GM18511 (cell line): ENCODE results near the gene FRMD1.

Source experiments
- ATAC-seq: cut with Tn5 transposase; IDR thresholded peaks from one replicate; pipeline ENCODE4 v1.9.1; 2021; ENCODE audit warnings: mild to moderate bottlenecking, moderate library complexity; ENCODE audit not compliant: unreplicated experiment

The FRMD1 gene

DNA sequence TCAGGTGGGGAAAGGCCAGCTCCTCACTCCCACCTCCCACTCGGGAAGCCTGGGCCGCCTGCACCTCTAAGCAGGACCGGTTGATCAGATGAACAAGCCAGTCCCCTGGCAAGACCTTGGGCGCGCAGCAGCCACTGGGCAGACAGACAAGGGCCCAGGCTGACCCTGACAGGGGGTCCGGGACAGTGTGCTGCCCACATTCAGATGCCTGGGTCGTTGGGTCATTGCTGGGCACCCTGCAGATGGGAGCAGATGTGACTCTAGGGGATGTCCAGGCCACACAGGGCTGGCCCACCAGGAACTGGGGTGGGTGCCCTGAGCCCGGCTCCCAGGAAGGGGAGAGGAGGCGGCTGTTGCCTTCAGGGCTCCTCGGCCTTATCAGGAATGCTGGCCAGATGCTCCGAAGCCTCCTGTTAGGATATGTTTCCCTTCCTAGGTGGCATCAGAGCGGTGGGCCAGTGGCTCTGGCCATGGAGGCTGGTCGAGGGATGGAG lies 17.3 kb upstream of the FRMD1 start:
- ATAC-seq = no peak

DNA sequence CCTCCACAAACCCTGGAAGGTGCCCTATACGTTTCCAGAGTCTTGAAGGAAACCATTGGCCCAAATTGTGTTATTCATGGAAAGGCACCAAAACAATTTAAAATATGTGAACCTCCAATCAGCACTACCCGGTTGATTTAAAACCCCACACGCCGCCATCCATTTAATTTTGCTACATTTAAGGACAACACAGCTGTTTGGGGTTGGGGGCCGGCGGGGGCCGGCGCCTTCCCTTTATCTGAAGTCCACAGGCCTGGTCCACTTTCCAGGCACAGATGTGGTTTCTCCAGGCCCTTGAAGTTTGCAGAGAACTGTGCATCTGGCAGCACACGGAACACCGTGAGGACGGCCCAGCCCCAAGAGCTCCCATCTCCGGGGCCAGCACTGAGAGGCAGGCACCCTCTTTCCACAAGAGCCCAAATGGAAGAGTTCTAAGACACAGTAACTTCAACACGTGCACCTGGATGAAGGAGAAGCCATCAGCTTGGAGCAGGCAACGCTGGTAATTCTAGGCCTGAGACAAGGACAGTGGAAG lies 16.8 kb upstream of the FRMD1 start:
- ATAC-seq = no peak

DNA sequence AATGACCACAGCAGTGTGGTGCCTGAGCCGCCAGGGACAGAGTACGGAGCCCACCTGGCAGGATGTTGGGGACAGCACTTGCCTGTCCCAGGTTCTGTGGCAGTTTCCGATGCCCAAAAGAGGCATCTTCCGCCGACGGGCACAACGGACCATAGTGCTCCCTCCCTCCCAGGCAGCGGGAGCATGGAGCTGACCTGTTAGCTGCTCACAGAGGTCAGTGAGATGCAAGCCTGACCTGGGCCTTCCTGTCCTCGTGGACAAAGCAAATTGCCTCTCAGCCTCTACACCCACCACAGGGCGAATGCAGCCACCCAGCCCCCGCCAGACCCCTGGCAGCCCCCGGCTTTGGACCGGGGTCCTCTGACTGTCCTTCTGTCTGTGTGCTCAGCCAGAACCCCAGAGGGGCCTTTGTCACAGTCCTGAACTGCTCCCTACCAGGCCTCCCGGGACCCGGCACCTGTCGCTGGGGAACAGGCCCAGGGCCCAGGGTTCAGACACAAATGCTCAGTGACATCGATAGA lies 16.2 kb upstream of the FRMD1 start:
- ATAC-seq = no peak

GRCh38 chr6:168093634-168094033 lies 14.6 kb upstream of the FRMD1 start:
- no peak for ATAC-seq

- no peak for ATAC-seq
Measured at GRCh38 chr6:168093071-168093505, 14.1 kb upstream of the FRMD1 start.

DNA sequence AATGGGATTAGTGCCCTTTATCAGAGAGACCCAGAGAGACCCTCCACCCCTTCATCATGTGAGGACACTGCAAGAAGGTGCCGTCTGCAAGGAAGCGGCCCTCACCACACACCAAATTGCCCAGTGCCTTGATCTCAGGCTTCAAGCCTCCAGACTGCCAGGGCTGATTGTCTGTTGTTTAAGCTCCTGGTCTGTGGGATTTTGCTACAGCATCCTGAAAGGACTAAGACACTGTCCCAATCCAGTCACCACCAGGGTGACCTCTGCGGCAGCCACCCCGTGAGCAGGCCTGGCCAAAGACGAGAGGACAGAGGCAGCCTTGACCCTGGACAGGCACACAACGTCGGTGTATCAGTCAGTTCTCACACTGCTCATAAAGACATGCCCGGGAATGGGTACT lies 13.5 kb upstream of the FRMD1 start:
- no peak for ATAC-seq

DNA sequence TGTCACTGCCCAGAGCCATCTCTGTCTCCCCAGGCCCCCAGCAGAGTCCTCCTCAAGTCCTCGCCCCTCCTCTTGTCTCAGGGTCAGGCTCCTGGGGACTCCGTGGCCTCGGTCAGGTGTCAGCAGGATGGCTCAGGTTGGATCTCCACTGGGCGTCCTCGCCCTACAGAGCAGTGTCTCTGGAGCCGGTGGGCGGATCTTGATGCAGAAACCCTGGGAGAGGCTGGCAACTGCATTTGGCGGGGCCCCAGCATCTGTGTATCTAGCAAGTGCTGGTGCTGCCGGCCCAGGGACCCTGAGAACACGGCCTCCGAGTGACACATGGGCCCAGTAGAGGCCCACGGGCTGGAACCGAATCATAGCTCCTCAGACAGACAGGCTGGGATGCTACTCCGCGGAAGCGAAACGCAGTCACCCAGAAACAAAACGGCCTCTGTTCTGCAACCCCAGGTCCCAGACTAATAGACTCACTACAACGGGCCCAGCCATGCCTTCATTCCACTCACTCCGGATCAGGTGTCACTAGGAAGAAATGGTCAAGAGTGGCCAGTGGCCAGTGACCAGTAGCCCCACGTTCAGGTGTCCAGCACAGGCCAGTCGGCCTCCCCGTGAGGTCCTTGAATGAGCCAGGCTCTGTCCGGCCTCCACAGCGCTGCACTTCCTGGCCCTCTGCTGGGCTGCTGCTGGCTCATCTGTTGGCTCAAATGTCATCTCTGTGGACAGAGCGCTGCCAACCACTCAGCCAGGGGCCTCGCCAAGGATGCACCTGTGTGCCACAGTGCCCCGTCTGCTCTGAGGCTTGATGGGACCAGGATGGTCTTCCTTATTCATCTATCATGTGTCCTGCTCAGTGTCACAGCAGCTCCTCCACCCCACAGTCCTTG lies 12.6 kb upstream of the FRMD1 start:
- ATAC-seq = no peak

DNA sequence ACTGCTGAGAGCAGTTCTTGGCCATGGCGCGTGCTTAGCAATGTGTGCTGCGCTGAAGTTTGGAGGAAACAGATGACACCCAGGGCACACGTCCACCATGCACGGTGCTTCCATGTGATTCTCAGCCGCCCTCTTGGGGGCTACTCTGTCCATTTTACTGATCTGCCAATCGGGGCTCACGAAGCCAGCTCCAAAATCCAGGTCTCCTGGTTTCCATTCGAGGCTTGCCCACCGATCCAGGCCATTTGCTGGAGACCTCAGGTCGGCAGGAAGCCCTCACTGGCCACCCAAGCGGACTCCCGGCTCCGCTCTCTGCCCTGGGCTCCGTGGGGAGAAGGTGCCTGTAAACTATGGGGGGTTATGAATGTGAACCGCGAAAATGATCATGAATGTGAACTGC lies 11.7 kb upstream of the FRMD1 start:
- ATAC-seq = no peak

DNA sequence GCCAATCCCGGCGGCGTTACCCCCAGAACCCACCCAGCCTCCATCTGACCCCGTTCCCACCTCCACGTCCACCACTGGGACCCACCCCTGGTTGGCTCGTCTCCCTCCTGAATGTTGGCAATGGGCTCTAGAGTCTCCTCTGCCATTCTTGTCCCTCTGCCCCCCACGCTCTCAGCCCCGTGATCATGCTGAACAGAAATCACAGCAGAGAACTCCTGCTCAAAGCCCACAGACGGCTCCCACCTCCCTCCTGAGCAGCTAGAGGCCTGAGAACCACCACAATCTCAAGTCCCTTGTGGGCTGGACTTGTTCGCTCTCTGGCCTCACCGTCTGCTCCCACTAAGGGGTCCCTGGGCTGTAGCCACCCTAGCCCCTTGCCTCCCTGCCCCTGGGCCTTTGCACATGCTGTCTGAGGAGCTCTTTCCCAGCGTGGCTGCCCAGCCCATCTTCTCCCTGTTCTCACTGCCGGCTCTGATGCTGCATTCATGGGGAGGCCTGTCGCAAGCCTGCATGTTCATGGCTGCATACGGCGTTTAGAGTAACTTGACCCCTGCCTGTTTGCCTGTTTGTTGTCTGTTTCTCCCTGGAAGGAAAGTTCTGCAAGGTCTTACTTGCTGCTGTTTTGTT lies 11.2 kb upstream of the FRMD1 start:
- ATAC-seq = no peak

DNA sequence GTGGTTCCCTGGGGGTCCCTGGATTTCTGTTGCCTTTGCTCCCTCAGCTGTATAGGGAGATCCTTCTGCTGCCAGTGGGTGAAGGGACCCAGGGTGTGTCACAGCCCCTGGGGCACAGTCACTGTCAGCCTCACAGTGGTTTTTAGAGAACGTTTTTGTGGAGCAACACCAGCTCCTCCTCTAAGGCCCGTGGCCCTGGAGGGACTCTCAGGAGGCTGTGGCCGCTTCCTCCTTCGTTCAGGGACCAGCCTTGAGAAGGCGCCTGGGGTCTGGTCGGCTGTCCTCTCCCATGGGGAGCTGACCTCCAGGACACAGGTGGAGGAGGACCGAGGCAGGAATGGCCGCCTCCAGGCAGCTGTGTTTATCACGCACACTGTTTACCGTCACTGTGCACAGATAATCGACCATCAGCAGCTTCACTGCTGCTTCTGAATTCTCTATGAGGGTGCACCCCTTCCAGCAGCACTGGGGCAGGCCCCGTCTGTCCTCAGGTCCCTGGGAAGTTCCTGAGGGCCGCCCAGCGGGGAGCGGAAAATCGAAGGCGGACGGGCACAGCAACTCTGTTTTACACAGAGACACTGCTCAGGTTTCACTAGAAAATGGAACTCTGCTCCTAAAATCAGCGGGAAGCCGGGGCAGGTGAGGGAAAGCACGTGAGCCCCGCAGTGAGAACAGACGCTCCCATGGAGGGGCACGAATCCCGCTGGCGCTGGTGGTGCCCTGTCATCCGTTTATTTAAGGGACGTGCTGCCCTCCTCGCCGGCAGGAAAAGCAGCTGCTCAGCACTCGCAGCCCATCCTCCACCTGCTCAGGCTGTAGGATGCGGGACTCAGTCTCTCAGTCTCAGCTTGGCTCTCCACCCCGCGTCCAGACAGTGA lies 10.4 kb upstream of the FRMD1 start:
- no peak for ATAC-seq

DNA sequence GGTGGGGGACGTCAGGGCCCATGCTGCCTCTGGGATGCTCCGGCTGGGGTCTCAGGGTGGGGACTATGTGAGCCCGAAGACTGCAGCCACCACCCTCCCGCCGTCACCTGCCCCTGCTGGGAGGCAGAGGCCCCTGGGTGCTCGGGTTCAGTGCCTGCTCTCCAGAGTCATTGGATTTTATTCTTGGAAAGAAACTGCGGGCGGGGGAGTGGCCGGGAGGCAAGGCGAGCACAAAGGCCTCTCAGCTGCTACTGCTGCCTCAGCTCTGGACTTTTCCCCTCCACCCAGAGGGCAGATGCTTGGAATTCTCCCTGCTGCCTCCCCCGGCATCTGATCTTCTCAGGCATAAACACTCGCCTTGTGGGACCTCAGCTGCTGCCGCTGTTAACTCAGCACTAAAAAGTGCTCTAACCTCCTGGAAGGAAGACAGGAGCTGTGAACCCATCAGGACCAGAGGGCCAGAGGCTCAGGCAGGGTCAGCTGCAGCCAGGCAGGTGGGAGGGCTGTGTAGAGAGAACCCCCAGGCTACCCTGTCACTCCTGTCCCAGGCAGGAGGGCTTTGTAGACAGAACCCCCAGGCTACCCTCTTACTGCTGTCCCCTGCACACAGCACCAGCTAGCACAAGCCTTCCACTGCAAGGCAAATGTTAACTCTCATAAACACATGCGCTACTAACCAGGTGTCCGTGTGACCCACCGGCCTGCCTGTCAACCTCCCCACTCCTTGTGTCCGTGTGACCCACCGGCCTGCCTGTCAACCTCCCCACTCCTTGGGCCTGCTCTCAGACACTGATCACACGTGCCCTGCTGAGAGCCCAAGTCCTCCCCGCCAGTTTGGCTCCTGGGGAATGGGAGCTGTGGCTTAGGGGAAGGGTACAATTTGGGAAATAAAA lies 9.4 kb upstream of the FRMD1 start:
- ATAC-seq = no peak

GRCh38 chr6:168087436-168088160 lies 8.6 kb upstream of the FRMD1 start:
- ATAC-seq = no peak

DNA sequence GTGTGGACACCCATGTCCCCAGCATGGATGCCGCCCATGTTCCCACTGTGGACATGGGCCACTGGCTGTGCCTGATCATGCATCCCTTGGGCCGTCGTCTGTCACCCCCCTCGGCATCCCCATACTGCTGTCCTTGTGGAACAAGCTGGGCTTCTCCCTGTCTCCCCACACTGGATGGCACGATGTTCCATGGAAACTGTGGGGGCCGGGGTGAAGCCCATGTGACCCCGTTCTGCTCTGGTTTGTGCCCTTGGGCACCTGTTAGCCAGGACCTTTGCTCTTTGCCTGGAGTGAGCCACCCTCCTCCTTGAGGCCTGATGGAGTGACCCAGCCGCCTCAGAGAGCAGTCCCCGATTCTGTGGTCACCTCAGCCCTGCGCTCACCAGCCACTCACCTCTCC lies 7.6 kb upstream of the FRMD1 start:
- ATAC-seq = no peak

GRCh38 chr6:168086066-168086465 lies 7.1 kb upstream of the FRMD1 start:
- no peak for ATAC-seq

DNA sequence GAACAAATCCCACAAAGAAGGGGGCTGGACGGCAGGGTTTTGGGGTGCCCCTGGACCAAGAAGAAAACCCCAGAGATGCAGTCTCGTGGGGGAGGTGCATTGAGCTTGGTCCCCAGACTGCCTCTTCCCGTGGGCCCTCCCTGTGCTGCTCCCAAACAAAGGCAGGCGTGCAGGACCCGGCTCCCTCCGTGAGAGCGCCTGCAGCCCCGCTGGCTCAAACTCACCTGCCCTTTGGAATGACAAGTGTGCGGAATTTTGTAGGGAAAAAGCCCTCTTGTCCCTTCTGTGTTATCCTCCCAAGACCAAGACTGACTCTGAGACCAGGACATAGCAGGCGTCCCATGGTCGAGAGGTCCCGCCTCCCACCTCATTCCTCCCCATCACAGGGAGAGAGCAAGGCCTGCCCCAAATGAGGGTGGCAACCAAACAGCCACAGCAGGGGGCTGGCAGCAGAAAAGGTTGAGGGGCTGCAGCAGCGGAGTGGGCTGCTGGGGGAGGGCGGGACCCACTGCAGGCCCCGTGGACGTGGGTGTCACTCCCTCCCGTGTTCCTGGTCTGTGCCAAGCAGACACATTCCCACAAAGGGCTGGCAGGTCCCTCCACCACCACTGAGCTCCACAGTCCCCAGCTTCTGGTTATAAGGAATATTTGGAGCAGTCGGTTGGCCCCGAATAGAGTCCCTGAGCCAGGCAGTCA lies 5.6 kb upstream of the FRMD1 start:
- no peak for ATAC-seq

GRCh38 chr6:168083514-168083885 lies 4.5 kb upstream of the FRMD1 start:
- no peak for ATAC-seq

GRCh38 chr6:168082860-168083513 lies 4.0 kb upstream of the FRMD1 start:
- no peak for ATAC-seq
